ENCODE data around the gene ID3. TPM values are rescaled to one million over a fixed set of nuclear protein-coding genes. Genes with fewer than 3 reads are reported as not detected.
A peak's percentile ranks its signal among the peaks of the same experiment; 100 is the strongest.

ID3 gene
- total and polyA plus RNA-seq, 12 donors = 44.7 to 217 (median 83.4) TPM

- Histone ChIP-seq H3K9me3 (no peaks in the 10 kb centered on the region), H3K27ac (peak overlapping the region; percentile 90 to 99 (median 95)), H3K4me3 (peak overlapping the region; percentile 62 to 97 (median 82)), H3K27me3 (peaks cover 0 to 22% (median 0%) of the 10 kb centered on the region in 7 donors), H3K36me3 (peaks cover 0 to 20% (median 6%) of the 10 kb centered on the region in 9 donors), H3K4me1 (peaks cover 9 to 62% (median 51%) of the 10 kb centered on the region in 9 donors)
- DNase-seq (no peak), ATAC-seq (peak in 2 of 8 donors; percentile 1 to 2)
- WGBS, 2 donors = 27 to 37% methylated on average over 9 of the region's 9 CpGs
- intact Hi-C loops (cut with DNase I) = loop anchor here in 2 of 10 donors (10.0 kb wide), 1 partner anchor 189 kb away; the partner anchor contains the start of gene ELOA (in 2 of the 2)
- TF ChIP-seq, protein P1, sequence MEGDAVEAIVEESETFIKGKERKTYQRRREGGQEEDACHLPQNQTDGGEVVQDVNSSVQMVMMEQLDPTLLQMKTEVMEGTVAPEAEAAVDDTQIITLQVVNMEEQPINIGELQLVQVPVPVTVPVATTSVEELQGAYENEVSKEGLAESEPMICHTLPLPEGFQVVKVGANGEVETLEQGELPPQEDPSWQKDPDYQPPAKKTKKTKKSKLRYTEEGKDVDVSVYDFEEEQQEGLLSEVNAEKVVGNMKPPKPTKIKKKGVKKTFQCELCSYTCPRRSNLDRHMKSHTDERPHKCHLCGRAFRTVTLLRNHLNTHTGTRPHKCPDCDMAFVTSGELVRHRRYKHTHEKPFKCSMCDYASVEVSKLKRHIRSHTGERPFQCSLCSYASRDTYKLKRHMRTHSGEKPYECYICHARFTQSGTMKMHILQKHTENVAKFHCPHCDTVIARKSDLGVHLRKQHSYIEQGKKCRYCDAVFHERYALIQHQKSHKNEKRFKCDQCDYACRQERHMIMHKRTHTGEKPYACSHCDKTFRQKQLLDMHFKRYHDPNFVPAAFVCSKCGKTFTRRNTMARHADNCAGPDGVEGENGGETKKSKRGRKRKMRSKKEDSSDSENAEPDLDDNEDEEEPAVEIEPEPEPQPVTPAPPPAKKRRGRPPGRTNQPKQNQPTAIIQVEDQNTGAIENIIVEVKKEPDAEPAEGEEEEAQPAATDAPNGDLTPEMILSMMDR (IDR thresholded peaks at IDR 0.05) = no peak
Measured at GRCh38 chr1:23555986-23556634, 3.2 kb downstream of the ID3 start.

DNA sequence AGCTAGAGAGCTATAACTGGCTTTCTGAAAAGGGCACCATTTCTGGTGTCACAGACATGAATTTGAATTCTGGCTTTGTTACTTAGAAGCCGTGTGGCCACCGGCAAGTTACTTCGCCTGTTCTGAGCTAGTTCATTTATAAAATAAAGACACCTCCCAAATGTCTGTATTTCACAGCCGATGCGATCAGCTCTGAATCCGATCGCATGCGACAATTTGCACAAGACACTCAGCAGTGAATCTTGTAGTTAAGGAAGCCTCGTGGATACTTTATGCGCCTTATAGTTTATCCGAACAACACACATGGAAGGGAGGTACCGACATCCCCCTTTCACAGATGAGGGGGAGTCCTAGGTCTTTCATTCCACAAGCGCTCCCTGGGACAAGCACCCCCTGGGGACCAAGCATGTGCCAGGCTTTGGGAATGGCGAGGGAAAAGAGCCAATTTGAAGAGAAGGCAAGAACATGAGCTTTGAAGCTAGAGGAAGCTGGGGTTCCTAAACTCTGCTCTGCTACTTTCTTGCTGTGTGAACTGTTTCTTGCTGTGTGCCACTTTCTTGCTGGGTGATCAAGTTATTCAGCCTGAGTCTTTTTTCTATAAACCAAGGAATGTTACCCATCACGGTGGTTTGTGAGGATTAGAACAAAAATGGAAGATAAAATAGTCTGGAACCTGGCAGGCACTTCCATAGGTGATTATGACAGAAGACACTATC lies 3.9 kb downstream of the ID3 start:
- Histone ChIP-seq H3K27ac (peak overlapping the region; percentile 90 to 99 (median 95)), H3K27me3 (peaks cover 0 to 22% (median 0%) of the 10 kb centered on the region in 7 donors), H3K4me1 (peaks cover 9 to 55% (median 44%) of the 10 kb centered on the region in 9 donors), H3K4me3 (peak overlapping the region; percentile 9 to 97 (median 82)), H3K36me3 (peaks cover 0 to 20% (median 6%) of the 10 kb centered on the region in 9 donors), H3K9me3 (no peaks in the 10 kb centered on the region)
- TF ChIP-seq, protein P1 (IDR thresholded peaks at IDR 0.05) = peak in 2 of 9 donors; percentile 3 to 8
- 16 to 26% methylated on average over 15 of the region's 15 CpGs for WGBS, 2 donors
- intact Hi-C loops (cut with DNase I) = loop anchor here in 2 of 10 donors (10.0 kb wide), 1 partner anchor 189 kb away; the partner anchor contains the start of gene ELOA (in 2 of the 2)
- ATAC-seq (peak in 4 of 8 donors; percentile 0 to 5 (median 4)), DNase-seq (peak; percentile 38 to 62)

GRCh38 chr1:23554481-23555269 lies 4.6 kb downstream of the ID3 start:
- DNase-seq = peak; percentile 89
- peak; percentile 70 to 80 (median 74) for ATAC-seq
- intact Hi-C loops (cut with DNase I) = loop anchor here in 2 of 10 donors (10.0 kb wide), 1 partner anchor 190 kb away; the partner anchor contains the start of gene ELOA (in 2 of the 2)
- Histone ChIP-seq H3K36me3 (peaks cover 0 to 20% (median 6%) of the 10 kb centered on the region in 9 donors), H3K4me3 (peak overlapping the region; percentile 9 to 97 (median 82)), H3K9me3 (no peaks in the 10 kb centered on the region), H3K27me3 (peaks cover 0 to 22% (median 0%) of the 10 kb centered on the region in 7 donors), H3K27ac (peak overlapping the region; percentile 90 to 99 (median 95)), H3K4me1 (peaks cover 9 to 48% (median 39%) of the 10 kb centered on the region in 9 donors)
- TF ChIP-seq, protein P1 (IDR thresholded peaks at IDR 0.05) = peak in 6 of 9 donors; percentile 13 to 56 (median 40)
- 1 to 2% methylated on average over 73 to 80 of the region's 81 CpGs for WGBS, 2 donors
